GM12878 (cell line): ENCODE measurements around the gene TMEM179B. TPM values are rescaled to one million over a fixed set of nuclear protein-coding genes. Genes with fewer than 3 reads are reported as not detected.

Experiments used
- ATAC-seq: fragments of 200-7000 bp; cut with Tn5 transposase; 3 replicates; pipeline ENCODE4 v1.9.1; 2020; ENCODE audit warnings: mild to moderate bottlenecking, moderate library complexity
- BruUV-seq: library from RNA; stranded (reverse); fragments of 400-500 nt; replicated peaks from 2 replicates; lab custom pipeline; 2021; lab: Mats Ljungman, UMichigan
- CTCF ChIA-PET: fragments of 300-600 bp; sonication (Branson Sonifier 250); formaldehyde crosslinking; extraction: SDS; loops from one replicate; lab custom pipeline; 2021; ENCODE audit warnings: inconsistent platforms; lab: Yijun Ruan, JAX
- POLR2A ChIA-PET: fragments of 350-600 bp; formaldehyde crosslinking; extraction: SDS; loops from one replicate; lab custom pipeline; 2021; ENCODE audit warnings: inconsistent platforms; lab: Charles Lee
- RAD21 ChIA-PET: fragments of 300-600 bp; sonication (Branson Sonifier 250); formaldehyde crosslinking; loops from one replicate; lab custom pipeline; 2023; ENCODE audit warnings: antibody characterized with exemption; ENCODE audit not compliant: unreplicated experiment; lab: Charles Lee
- SMC1A ChIA-PET: fragments of 300-600 bp; sonication (Branson Sonifier 250); formaldehyde crosslinking; loops from one replicate; lab custom pipeline; 2023; ENCODE audit not compliant: unreplicated experiment, uncharacterized antibody; lab: Charles Lee
- DNase-seq: peaks from one replicate; pipeline ENCODE4 v3.0.0-alpha.2; 2011; ENCODE audit warnings: low read depth, low spot score
- FAIRE-seq: peaks from 3 replicates; lab custom pipeline; 2011; peaks lifted over from hg19 to GRCh38; lab: Jason Lieb, UNC
- H2AFZ ChIP-seq: 2 replicates; pipeline ENCODE4 v1.6.0; 2011; ENCODE audit warnings: low read depth, low read length, control low read depth; ENCODE audit not compliant: control insufficient read depth
- H3K27ac ChIP-seq: 2 replicates; pipeline ENCODE4 v1.5.1; 2011; ENCODE audit warnings: control low read depth; ENCODE audit not compliant: control insufficient read depth, insufficient read depth
- H3K27me3 ChIP-seq, 2 experiments: replicated peaks in 1 of 2; 2 replicates each; pipeline versions ENCODE4 v1.6.0 to v1.6.1; 2011; ENCODE audit warnings: low read length in 1 of 2; ENCODE audit not compliant: control insufficient read depth in 2 of 2, insufficient read depth in 2 of 2
- H3K36me3 ChIP-seq, 2 experiments: 2 replicates each; pipeline ENCODE4 v1.5.1; 2011; ENCODE audit warnings: low read length in 1 of 2; ENCODE audit not compliant: control insufficient read depth in 2 of 2, insufficient read depth in 2 of 2
- H3K4me1 ChIP-seq: 2 replicates; pipeline ENCODE4 v1.6.1; 2011; ENCODE audit warnings: mild to moderate bottlenecking, low read length, moderate library complexity, mixed read lengths; ENCODE audit not compliant: control insufficient read depth, insufficient read depth
- H3K4me2 ChIP-seq: 2 replicates; pipeline ENCODE4 v1.6.0; 2011; ENCODE audit warnings: control low read depth; ENCODE audit not compliant: control insufficient read depth, insufficient read depth
- H3K4me3 ChIP-seq: fragments of 200-600 bp; sonication (generic); 2 replicates; pipeline ENCODE4 v1.5.1; 2016
- H3K79me2 ChIP-seq: 2 replicates; pipeline ENCODE4 v1.6.0; 2011; ENCODE audit warnings: low read length; ENCODE audit not compliant: control insufficient read depth, insufficient read depth
- H3K9ac ChIP-seq: 2 replicates; pipeline ENCODE4 v1.8.0; 2011; ENCODE audit warnings: low read length, control low read depth, mixed read lengths; ENCODE audit not compliant: control insufficient read depth, insufficient read depth
- H3K9me3 ChIP-seq: replicated peaks from 3 replicates; pipeline ENCODE4 v1.5.1; 2011; ENCODE audit warnings: mild to moderate bottlenecking, low read length; ENCODE audit not compliant: control insufficient read depth, insufficient read depth
- H4K20me1 ChIP-seq: 2 replicates; pipeline ENCODE4 v1.6.0; 2011; ENCODE audit not compliant: control insufficient read depth, insufficient read depth
- BMI1 ChIP-seq: fragments of 450-650 bp; IDR thresholded peaks from 2 replicates; pipeline ENCODE4 v1.6.1; 2016; ENCODE audit warnings: mild to moderate bottlenecking, moderate library complexity, borderline replicate concordance
- ETV6 ChIP-seq, 2 experiments: fragments of 450-650 bp in 1 of 2; IDR thresholded peaks in 1 of 2; conservative IDR thresholded peaks in 1 of 2; 2 replicates each; pipeline ENCODE4 v1.6.1; 2014; ENCODE audit warnings: antibody characterized with exemption in 1 of 2, borderline replicate concordance in 1 of 2, low read depth in 1 of 2, mild to moderate bottlenecking in 1 of 2, moderate library complexity in 1 of 2
- IKZF2 ChIP-seq, 2 experiments: fragments of 450-650 bp; IDR thresholded peaks; 2 replicates each; pipeline ENCODE4 v1.6.1; 2017; ENCODE audit warnings: mild to moderate bottlenecking in 2 of 2, moderate library complexity in 2 of 2
- MTA2 ChIP-seq: fragments of 450-650 bp; IDR thresholded peaks from 2 replicates; pipeline ENCODE4 v1.6.1; 2016; ENCODE audit warnings: low read depth, mild to moderate bottlenecking, moderate library complexity
- PAX8 ChIP-seq: fragments of 450-650 bp; IDR thresholded peaks from 2 replicates; pipeline ENCODE4 v1.6.1; 2017; ENCODE audit warnings: mild to moderate bottlenecking, moderate library complexity
- PBX3 ChIP-seq: IDR thresholded peaks from 2 replicates; pipeline ENCODE4 v1.6.1; 2011; ENCODE audit warnings: mild to moderate bottlenecking, low read depth, low read length, moderate library complexity; ENCODE audit not compliant: insufficient replicate concordance
- TARDBP ChIP-seq: IDR thresholded peaks from 2 replicates; pipeline ENCODE4 v1.6.1; 2016; ENCODE audit warnings: borderline replicate concordance
- WGBS: methylation state at CpG from one replicate; pipeline ENCODE4 v1.1.6; 2016; ENCODE audit warnings: low lambda C conversion rate; ENCODE audit not compliant: insufficient replicate concordance, insufficient coverage; ENCODE audit errors: missing lambda C conversion rate; 5-methylcytosine and 5-hydroxymethylcytosine counted together
- in situ Hi-C: fragments of 300-500 bp; cut with MboI; formaldehyde crosslinking; loops from 9 replicates; pipeline ENCODE4 v1.14.3; 2018; ENCODE audit warnings: mixed read lengths
- intact Hi-C: fragments of 100-400 bp; cut with micrococcal nuclease; formaldehyde crosslinking; loops from one replicate; pipeline ENCODE4 v1.14.2; 2022; ENCODE audit not compliant: unreplicated experiment
- polyA plus RNA-seq, 11 experiments: library from polyadenylated mRNA; depleted of rRNA in 4 of 11; unstranded in 6 of 11; stranded (reverse) in 5 of 11; fragments of >200 nt; fragmentation: Nextera tagmentation in 4 of 11; fragmentation: Illumina TruSeq in 1 of 11; extraction: Ambion mirVana in 4 of 11; extraction: Trizol in 1 of 11; gene quantifications; 1 replicate in 1 of 11; 2 replicates in 10 of 11; pipeline versions ENCODE4 v1.2.1 to v1.2.3, GENCODE V29; 2011 to 2016; ENCODE audit warnings: inconsistent platforms in 2 of 11, missing spikeins in 2 of 11, low read depth in 1 of 11
- total RNA-seq, 4 experiments: library from RNA; depleted of rRNA in 3 of 4; stranded (reverse); fragments of >200 nt in 3 of 4; fragmentation: Illumina TruSeq in 1 of 4; extraction: Trizol in 1 of 4; gene quantifications; 2 replicates each; pipeline versions ENCODE4 v1.2.1 to v1.2.3, GENCODE V29; 2013 to 2021

Gene TMEM179B
- total and polyA plus RNA-seq, 10 of the 15 experiments (the other 5 are each of a cell fraction or from before 2014, with no cell fraction given) = 21.7 to 82.4 (median 42.0) TPM

- Histone ChIP-seq H2AFZ (no peak overlapping the region), H3K27me3 (no peaks in the 10 kb centered on the region), H3K27ac (no peak overlapping the region), H3K9ac (no peak overlapping the region; the same call in 1 of the 2 replicates), H3K4me2 (no peak overlapping the region; the same call in 1 of the 2 replicates), H3K9me3 (no peaks in the 10 kb centered on the region), H3K4me3 (no peak overlapping the region), H4K20me1 (no peaks in the 10 kb centered on the region), H3K4me1 (peaks cover 11% of the 10 kb centered on the region), H3K36me3 (peaks cover 9 to 14% of the 10 kb centered on the region in 2 experiments), H3K79me2 (peaks cover 42% of the 10 kb centered on the region)
- FAIRE-seq (no peak), ATAC-seq (no peak), DNase-seq (no peak)
- RAD21 ChIA-PET = interaction anchor here (0.8 to 1.0 kb wide), 2 partner anchors 18 to 67 kb away, joined by 3 read pairs; partner anchors contain the start of gene TAF6L
- 68% methylated on average over 3 of the region's 3 CpGs for WGBS
- CTCF ChIA-PET = interaction anchor here (0.6 to 6.6 kb wide), 8 partner anchors 35 to 284 kb away, joined by 3 to 131 read pairs (median 4); partner anchors contain the start of genes HNRNPUL2, SLC3A2, STX5 and TTC9C
- in situ Hi-C loops (no loop called here), intact Hi-C loops (loop anchor here (5.0 kb wide), 1 partner anchor 93 kb away; the partner anchor contains the start of gene SLC3A2)
- no TSS peak for BruUV-seq
- no peak for TF ChIP-seq PAX8
- TF ChIP-seq ETV6 (conservative IDR thresholded peaks at IDR 0.05 in 1 of 2, IDR thresholded peaks at IDR 0.05 in 1 of 2; ENCODE audit: borderline replicate concordance in 1 of 2, low read depth in 1 of 2) = no peak
- TF ChIP-seq IKZF2 (IDR thresholded peaks at IDR 0.05) = no peak
- TF ChIP-seq BMI1 = no peak
- TF ChIP-seq MTA2 = no peak
- no peak for TF ChIP-seq PBX3
- no peak for TF ChIP-seq TARDBP
- POLR2A ChIA-PET = interaction anchor here (0.6 to 6.0 kb wide), 13 partner anchors 11 to 1839 kb away, joined by 3 to 53 read pairs (median 5); partner anchors contain the start of genes NXF1, STX5, TAF6L and TEX54
- SMC1A ChIA-PET = interaction anchor here (1.2 to 2.9 kb wide), 5 partner anchors 51 to 95 kb away, joined by 3 to 12 read pairs (median 3); partner anchors contain the start of gene WDR74
These were observed 2.4 kb downstream of the TMEM179B start for GRCh38 chr11:62789576-62789975.
